Activated CD4-positive, CD25-positive, alpha-beta regulatory T cell (primary cell): ENCODE measurements around the gene LILRA1.
"Not testable (repeated sequence)": the region's sequence is repeated elsewhere in the genome, so short reads cannot be mapped to it uniquely, and the experiment has no call there.

Source experiments
- DNase-seq, 4 experiments: peaks; one replicate each; lab custom pipeline; 2025; lab: John Stamatoyannopoulos, UW

Gene LILRA1

GRCh38 chr19:54593445-54593844 is at the start of gene LILRA1:
TSS of gene LILRA1 (plus strand) at chr19:54593632. CDS start at chr19:54594245, 613 bp downstream.
- not testable (repeated sequence) for DNase-seq

DNA sequence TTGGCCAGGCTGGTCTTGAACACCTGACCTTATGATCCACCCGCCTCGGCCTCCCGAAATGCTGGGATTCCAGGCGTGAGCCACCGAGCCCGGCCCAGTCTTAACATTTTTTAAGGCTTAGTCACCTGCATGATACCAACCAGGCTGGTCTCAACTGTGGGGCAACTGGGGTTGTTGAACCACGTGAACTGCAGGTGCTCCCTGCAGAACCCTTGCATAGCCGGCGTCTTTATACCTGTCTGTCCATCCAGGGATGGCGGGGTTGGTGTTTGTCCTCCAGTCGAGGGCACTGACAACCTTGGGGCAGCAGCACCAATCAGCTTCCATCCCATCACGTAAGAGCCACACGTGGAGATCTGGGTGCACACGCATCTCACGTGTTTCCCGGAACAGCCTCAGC is 44.6 kb upstream of the LILRA1 start:
- no peak for DNase-seq

DNA sequence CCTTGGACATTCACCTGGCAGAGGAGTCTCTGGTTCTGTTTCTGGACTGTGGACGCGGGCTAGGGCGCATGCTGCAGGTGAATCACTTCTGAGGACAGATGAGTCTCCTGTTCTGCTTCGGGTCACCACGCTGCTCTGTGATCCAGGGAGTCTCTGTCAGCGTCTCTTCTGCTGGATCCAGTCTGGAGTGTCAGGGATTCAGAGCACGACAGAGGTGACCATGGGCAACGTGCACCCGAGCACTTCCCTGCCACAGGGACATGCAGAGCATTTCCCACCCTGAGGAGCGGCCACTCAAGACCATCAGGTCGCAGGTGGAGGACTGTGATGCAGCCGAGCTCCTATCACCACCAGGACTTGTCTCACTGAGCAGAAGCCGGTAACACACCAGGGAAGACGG is 44.2 kb upstream of the LILRA1 start:
- DNase-seq, result no peak

DNA sequence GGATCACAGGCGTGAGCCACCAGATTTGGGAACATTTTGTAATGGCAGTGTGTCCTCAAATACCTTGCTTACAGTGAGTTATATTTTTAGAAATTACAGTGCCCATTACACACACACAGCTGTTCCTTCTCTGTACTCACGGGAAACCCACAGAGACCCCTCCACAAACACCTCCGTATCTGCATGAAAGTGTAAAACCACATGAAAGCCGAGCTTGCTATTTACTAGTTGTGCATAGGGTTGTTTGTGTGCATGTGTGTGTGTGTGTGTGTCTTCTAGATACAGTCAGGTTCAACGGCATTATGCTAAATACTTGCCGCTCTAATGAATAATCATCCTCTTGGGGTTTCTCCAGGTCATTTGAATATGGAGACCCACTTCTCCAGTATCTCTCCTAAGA is 42.1 kb upstream of the LILRA1 start:
- no peak for DNase-seq

DNA sequence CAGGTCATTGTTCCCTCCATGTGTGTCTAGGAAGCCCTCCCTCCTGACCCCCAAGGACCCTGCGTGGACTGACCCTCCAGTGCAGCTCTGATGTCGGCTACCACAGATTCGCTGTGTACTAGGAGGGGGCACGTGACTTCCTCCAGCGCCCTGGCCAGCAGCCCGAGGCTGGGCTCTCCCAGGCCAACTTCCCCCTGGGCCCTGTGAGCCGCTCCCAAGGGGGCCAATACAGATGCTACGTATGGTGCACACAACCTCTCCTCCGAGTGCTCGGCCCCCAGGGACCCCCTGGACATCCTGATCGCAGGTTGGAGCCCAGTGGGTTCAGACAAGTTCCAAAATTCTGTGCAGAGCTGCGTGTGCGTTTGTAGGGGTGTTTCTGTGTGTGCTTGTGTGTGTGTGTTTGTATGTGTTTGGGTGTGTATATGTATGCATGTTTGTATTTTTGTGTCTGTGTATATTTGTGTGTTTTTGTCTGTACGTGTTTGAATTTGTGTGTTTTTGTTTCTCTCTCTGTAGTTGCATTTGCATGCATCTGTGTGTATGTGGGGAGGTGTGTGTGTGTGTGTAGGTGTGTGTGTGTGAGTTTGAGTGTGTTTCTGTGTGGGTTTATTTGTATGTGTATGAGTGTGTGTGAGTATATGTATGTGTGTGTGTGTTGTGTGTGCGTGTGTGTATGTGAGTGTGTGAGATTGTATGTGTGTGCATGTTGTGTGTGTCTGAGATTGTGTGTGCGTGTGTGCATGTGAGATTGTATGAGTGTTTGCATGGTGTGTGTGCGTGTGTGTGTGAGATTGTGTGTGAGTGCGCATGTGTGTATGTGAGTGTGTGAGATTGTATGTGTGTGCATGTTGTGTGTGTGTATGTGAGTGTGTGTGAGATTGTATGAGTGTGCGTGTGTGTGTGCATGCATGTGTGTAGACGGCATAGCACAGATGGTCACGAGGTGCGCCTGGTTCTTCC is 41.2 kb upstream of the LILRA1 start:
- no peak for DNase-seq

GRCh38 chr19:54552913-54553310 is 40.5 kb upstream of the LILRA1 start:
- no peak for DNase-seq

- DNase-seq, result no peak
Observed at GRCh38 chr19:54554006-54554405, 39.4 kb upstream of the LILRA1 start.

- no peak for DNase-seq
Observed at GRCh38 chr19:54554896-54555295, 38.5 kb upstream of the LILRA1 start.

- no peak for DNase-seq
Observed at GRCh38 chr19:54556194-54556593, 37.2 kb upstream of the LILRA1 start.

DNA sequence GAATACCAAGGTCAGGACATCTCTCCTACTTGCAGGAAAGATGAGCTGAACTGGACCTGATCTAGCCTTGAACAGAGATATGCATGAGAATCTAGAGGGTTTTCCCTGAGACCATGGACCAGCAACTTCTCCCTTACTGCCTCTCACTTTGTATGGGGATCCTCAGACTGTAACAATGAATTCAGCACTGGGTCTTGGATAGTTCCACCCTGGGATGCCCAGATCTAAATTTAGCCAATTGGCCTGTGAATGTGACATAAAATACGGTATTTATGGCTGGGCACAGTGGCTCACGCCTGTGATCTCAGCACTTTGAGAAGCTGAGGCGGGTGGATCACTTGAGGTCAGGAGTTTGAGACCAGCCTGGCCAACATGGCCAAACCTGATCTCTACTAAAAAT is 35.1 kb upstream of the LILRA1 start:
- DNase-seq, result no peak

DNA sequence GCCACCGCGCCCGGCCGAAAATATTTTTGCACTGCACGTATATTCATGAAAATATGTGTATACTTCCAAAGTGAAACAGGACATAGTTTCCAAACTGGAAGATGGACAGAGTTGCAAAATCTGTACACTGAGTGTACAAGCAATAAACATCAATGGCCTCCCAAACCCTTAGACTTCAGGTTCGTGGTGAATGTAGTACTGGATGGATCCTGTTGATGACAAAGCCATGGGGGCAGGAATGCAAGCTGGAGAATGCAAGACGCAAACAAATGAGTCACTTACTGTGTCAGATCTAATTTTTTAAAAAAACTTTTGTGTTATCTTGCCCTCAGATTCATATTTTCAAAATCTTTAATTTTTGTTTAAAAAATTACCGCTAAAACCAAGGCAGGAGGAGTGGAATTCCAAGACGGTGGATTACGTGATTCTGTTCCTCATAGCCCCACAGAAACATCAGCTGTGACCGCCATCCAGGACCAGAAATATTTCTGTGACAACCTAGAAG is 32.5 kb upstream of the LILRA1 start:
- no peak for DNase-seq

DNA sequence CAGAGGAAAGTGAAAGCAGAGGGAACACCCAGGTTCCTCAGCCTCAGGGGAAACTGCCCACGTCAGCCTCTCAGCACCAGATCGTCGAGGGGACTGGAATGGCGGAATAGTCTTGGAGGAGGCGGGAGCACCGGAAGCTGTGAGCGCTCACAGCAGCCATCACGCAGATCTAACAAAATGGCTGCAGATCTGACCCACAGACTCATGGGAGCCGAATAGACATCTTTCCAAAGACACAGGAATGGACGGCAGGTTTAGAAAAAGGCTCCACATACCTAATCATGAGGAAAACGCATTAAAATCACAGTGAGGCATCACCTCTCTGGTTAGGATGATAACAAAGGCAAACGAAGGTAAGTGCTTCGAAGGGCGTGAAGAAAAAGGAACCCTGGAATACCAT is 31.6 kb upstream of the LILRA1 start:
- no peak for DNase-seq

- not testable (repeated sequence) for DNase-seq
Observed at GRCh38 chr19:54563206-54563605, 30.2 kb upstream of the LILRA1 start.

DNA sequence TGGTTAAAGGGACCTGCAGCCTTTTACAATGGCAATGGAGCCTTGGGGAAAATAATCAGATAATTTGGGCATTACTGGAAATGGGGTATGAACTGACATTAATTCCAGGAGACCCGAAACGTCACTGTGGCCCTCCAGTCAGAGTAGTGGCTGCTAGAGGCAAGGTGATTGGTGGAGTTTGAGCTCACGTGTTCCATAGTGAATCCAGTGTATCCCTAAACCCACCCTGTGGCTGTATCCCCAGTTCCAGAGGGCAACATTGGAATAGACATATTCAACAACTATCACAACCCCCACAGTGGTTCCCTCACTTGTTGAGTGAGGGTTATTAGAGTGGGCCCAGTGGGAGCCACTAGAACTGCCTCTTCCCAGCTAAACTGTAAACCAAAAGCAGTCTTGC is 23.1 kb upstream of the LILRA1 start:
- DNase-seq, result no peak

- DNase-seq, result not testable (repeated sequence)
Observed at GRCh38 chr19:54571715-54572615, 21.5 kb upstream of the LILRA1 start.

GRCh38 chr19:54572696-54573311 is 20.6 kb upstream of the LILRA1 start:
- DNase-seq, result no peak

- no peak for DNase-seq
Observed at GRCh38 chr19:54573330-54573872, 20.0 kb upstream of the LILRA1 start, which contains the start of gene LILRA2. TSS of gene LILRA2 (plus strand) at chr19:54573790. CDS start at chr19:54573879, 89 bp downstream.

DNA sequence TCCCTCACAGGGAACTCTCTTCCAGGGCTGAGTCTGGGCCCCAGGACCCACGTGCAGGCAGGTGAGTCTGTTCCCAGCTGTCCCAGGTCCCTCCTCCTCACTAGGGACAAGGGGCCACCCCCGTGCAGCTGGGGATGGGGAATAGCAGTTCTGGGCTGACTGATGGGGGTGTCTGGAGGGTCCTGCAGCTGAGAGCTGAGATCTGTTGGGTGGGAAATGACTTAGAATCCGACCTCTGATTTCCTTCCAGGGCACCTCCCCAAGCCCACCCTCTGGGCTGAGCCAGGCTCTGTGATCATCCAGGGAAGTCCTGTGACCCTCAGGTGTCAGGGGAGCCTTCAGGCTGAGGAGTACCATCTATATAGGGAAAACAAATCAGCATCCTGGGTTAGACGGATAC is 19.4 kb upstream of the LILRA1 start:
- no peak for DNase-seq

DNA sequence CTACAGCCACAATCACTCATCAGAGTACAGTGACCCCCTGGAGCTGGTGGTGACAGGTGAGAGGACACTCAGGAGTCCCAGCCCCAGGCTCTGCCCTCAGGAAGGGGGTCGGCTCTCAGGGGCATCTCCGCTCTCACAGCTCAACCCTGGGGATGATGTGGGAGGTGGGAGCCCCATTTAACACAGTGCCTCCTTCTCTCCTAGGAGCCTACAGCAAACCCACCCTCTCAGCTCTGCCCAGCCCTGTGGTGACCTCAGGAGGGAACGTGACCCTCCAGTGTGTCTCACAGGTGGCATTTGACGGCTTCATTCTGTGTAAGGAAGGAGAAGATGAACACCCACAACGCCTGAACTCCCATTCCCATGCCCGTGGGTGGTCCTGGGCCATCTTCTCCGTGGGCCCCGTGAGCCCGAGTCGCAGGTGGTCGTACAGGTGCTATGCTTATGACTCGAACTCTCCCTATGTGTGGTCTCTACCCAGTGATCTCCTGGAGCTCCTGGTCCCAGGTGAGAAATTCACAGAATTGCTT is 18.8 kb upstream of the LILRA1 start:
- DNase-seq, result no peak

DNA sequence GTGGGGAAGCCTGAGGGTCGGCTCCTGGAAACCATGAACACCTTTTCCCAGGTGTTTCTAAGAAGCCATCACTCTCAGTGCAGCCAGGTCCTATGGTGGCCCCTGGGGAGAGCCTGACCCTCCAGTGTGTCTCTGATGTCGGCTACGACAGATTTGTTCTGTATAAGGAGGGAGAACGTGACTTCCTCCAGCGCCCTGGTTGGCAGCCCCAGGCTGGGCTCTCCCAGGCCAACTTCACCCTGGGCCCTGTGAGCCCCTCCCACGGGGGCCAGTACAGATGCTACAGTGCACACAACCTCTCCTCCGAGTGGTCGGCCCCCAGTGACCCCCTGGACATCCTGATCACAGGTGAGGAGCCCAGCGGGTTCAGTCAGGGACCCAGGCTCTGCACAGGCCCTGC is 18.2 kb upstream of the LILRA1 start:
- not testable (repeated sequence) for DNase-seq

DNA sequence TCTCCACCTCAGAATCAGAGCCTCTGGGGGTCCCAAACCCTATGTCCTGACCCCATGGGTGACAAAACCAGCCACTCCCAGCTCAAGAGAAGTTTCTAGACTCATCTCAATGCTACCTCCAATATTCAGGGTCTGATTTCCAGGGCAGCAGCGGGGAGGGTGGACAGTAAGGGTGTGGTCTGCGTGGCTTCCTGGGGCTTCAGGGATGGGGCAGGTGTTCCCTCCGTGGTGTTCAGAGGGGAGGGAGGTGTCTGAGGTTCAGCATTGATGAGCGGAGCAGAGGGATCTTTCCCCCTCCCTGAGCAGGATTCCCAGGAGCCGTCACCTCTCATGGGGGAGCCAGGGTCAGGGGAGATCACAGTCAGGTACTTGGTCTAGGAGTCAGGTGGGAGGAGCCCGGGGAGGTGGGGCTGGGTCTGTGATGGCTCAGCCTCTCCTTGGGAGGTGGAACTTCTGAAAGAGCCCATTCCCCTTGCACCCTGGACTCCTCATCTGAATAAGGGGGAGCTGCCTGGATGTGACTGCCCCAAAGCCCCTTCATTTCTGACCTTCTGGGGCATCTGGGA is 16.9 kb upstream of the LILRA1 start:
- DNase-seq, result no peak
